DOHH2 (cell line): ENCODE data around the gene ALDH1A3.

Source experiments
- EZH2phosphoT487 ChIP-seq: fragments of 200-600 bp; sonication (generic); IDR thresholded peaks from 2 replicates; pipeline ENCODE4 v1.6.1; 2017; ENCODE audit warnings: borderline replicate concordance, mild to moderate bottlenecking, antibody characterized with exemption, low read length, moderate library complexity, mixed read lengths
- TF ChIP-seq, protein P1 (sequence below): fragments of 200-600 bp; sonication (generic); IDR thresholded peaks from one replicate; pipeline ENCODE4 v1.5.1; 2014; ENCODE audit warnings: antibody characterized with exemption, mild to moderate bottlenecking, low read depth, low read length; ENCODE audit not compliant: poor library complexity, severe bottlenecking

DNA sequence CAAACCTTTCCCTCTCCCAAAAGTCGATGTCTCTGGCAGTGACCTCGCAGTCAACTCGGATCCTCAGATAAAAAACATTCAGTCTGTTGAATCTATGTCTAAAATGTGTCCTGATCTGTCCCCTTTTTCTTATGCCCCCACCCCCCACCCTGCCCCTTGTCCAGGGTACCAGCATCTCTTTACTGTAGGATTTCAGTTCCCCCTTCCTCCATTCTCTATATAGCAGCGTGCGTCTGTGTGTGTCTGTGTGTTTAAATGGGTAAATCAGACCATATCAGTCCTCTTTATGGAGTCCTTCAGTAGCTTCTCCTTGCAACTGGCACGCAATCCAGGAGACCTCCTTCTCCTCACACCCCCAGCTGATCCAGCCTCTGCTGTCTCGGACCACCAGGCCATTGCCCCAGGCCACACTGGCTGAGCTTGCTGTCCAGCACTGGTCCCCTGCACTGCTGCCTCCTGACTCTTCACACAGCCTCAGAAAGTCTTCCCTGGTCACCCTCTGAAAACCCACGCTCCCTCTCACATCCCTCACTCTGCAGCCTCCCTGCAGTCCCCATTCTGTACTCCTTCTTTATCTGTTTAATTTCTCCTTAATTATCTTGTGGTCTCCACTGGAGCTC, 41.0 kb downstream of the ALDH1A3 start:
- TF ChIP-seq, protein P1, sequence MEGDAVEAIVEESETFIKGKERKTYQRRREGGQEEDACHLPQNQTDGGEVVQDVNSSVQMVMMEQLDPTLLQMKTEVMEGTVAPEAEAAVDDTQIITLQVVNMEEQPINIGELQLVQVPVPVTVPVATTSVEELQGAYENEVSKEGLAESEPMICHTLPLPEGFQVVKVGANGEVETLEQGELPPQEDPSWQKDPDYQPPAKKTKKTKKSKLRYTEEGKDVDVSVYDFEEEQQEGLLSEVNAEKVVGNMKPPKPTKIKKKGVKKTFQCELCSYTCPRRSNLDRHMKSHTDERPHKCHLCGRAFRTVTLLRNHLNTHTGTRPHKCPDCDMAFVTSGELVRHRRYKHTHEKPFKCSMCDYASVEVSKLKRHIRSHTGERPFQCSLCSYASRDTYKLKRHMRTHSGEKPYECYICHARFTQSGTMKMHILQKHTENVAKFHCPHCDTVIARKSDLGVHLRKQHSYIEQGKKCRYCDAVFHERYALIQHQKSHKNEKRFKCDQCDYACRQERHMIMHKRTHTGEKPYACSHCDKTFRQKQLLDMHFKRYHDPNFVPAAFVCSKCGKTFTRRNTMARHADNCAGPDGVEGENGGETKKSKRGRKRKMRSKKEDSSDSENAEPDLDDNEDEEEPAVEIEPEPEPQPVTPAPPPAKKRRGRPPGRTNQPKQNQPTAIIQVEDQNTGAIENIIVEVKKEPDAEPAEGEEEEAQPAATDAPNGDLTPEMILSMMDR = no peak
- no peak for TF ChIP-seq EZH2phosphoT487
